MM.1S (cell line): ENCODE results near the gene SYTL2.

ENCODE experiments used
- DNase-seq: peaks from one replicate; pipeline ENCODE4 v3.0.0-alpha.2; 2015
- H2AFZ ChIP-seq: fragments of 300-600 bp; sonication (generic); 2 replicates; pipeline ENCODE4 v1.6.0; 2016; ENCODE audit warnings: antibody characterized with exemption, low read length
- H3F3A ChIP-seq: fragments of 300-600 bp; sonication (generic); 2 replicates; pipeline ENCODE4 v1.6.1; 2016; ENCODE audit warnings: mild to moderate bottlenecking, antibody characterized with exemption, low read length, moderate library complexity, mixed read lengths; ENCODE audit not compliant: insufficient read depth
- H3K27ac ChIP-seq: fragments of 300-600 bp; sonication (generic); 2 replicates; pipeline ENCODE4 v1.5.1; 2016; ENCODE audit warnings: mild to moderate bottlenecking, low read length
- H3K27me3 ChIP-seq: fragments of 300-600 bp; sonication (generic); replicated peaks from 2 replicates; pipeline ENCODE4 v1.6.0; 2016; ENCODE audit warnings: low read length; ENCODE audit not compliant: insufficient read depth
- H3K36me3 ChIP-seq: fragments of 300-600 bp; sonication (generic); replicated peaks from 2 replicates; pipeline ENCODE4 v1.6.1; 2016; ENCODE audit warnings: mild to moderate bottlenecking, low read length, mixed read lengths; ENCODE audit not compliant: insufficient read depth
- H3K4me1 ChIP-seq: fragments of 300-600 bp; sonication (generic); 2 replicates; pipeline ENCODE4 v1.6.1; 2016; ENCODE audit warnings: low read length, mixed read lengths
- H3K4me2 ChIP-seq: fragments of 300-600 bp; sonication (generic); 2 replicates; pipeline ENCODE4 v1.6.0; 2016; ENCODE audit warnings: low read depth, low read length
- H3K4me3 ChIP-seq: fragments of 300-600 bp; sonication (generic); 2 replicates; pipeline ENCODE4 v1.5.1; 2016; ENCODE audit warnings: low read length, mixed read lengths
- H3K79me2 ChIP-seq: fragments of 300-600 bp; sonication (generic); 2 replicates; pipeline ENCODE4 v1.6.1; 2016; ENCODE audit warnings: mixed run types, low read length, mixed read lengths
- H3K9ac ChIP-seq: fragments of 300-600 bp; sonication (generic); 2 replicates; pipeline ENCODE4 v1.6.1; 2016; ENCODE audit warnings: low read length, mixed read lengths
- H3K9me2 ChIP-seq: fragments of 300-600 bp; sonication (generic); replicated peaks from 2 replicates; pipeline ENCODE4 v1.6.1; 2016; ENCODE audit warnings: mild to moderate bottlenecking, low read length, mixed read lengths; ENCODE audit not compliant: insufficient read depth
- H3K9me3 ChIP-seq: fragments of 300-600 bp; sonication (generic); replicated peaks from 2 replicates; pipeline ENCODE4 v1.6.1; 2016; ENCODE audit warnings: mild to moderate bottlenecking, low read length, mixed read lengths; ENCODE audit not compliant: insufficient read depth
- H4K20me1 ChIP-seq: fragments of 300-600 bp; sonication (generic); 2 replicates; pipeline ENCODE4 v1.6.1; 2016; ENCODE audit warnings: mild to moderate bottlenecking, low read length, moderate library complexity, mixed read lengths; ENCODE audit not compliant: insufficient read depth
- EZH2 ChIP-seq: fragments of 300-600 bp; sonication (generic); optimal IDR thresholded peaks from 2 replicates; pipeline ENCODE3; 2017; ENCODE audit warnings: low read depth, mild to moderate bottlenecking, antibody characterized with exemption, low read length, mixed read lengths
- EZH2phosphoT487 ChIP-seq: fragments of 300-600 bp; sonication (generic); IDR thresholded peaks from 2 replicates; pipeline ENCODE4 v1.6.1; 2018; ENCODE audit warnings: antibody characterized with exemption, low read length
- TF ChIP-seq, protein P1 (sequence below): fragments of 300-600 bp; sonication (generic); IDR thresholded peaks from 2 replicates; pipeline ENCODE4 v1.5.1; 2016; ENCODE audit warnings: antibody characterized with exemption, low read length, mixed read lengths

SYTL2 gene

DNA sequence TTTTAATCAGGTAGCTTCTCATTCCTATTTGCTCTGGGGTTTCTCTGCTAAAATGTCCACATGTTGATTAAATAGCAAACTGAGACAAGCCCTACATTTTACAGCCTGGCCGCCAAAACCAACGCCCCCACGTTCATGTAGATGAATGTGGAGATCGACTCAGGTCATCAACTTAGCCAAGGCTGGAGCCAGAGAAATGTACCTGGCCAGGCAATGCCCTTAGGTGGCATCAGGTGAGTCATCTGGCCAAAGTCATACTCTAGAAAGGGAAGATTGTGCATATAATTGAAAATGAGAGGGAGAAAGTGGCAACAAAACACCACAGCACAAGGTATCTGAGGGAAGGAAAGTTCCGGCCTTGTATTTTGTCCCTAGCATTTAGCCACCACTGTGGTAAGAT, 87.9 kb downstream of the SYTL2 start:
- no peak for TF ChIP-seq EZH2phosphoT487
- TF ChIP-seq, protein P1, sequence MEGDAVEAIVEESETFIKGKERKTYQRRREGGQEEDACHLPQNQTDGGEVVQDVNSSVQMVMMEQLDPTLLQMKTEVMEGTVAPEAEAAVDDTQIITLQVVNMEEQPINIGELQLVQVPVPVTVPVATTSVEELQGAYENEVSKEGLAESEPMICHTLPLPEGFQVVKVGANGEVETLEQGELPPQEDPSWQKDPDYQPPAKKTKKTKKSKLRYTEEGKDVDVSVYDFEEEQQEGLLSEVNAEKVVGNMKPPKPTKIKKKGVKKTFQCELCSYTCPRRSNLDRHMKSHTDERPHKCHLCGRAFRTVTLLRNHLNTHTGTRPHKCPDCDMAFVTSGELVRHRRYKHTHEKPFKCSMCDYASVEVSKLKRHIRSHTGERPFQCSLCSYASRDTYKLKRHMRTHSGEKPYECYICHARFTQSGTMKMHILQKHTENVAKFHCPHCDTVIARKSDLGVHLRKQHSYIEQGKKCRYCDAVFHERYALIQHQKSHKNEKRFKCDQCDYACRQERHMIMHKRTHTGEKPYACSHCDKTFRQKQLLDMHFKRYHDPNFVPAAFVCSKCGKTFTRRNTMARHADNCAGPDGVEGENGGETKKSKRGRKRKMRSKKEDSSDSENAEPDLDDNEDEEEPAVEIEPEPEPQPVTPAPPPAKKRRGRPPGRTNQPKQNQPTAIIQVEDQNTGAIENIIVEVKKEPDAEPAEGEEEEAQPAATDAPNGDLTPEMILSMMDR = no peak
- TF ChIP-seq EZH2 = no peak
- no peaks in the 10 kb centered on the region for H3K9me3 ChIP-seq
- no peaks in the 10 kb centered on the region for H4K20me1 ChIP-seq
- H3K9ac ChIP-seq = no peak overlapping the region
- no peaks in the 10 kb centered on the region for H3K27me3 ChIP-seq
- no peaks in the 10 kb centered on the region for H3K9me2 ChIP-seq
- 0 out of 2 replicates have a peak, but pooled peaks cover 3% of the 10 kb centered on the region for H3K4me1 ChIP-seq
- no peaks in the 10 kb centered on the region for H3K36me3 ChIP-seq
- H3K4me3 ChIP-seq = no peak overlapping the region
- H3K4me2 ChIP-seq = no peak overlapping the region
- DNase-seq = no peak
- H3F3A ChIP-seq = no peaks in the 10 kb centered on the region
- no peak overlapping the region for H3K27ac ChIP-seq
- no peaks in the 10 kb centered on the region for H3K79me2 ChIP-seq
- no peak overlapping the region for H2AFZ ChIP-seq

DNA sequence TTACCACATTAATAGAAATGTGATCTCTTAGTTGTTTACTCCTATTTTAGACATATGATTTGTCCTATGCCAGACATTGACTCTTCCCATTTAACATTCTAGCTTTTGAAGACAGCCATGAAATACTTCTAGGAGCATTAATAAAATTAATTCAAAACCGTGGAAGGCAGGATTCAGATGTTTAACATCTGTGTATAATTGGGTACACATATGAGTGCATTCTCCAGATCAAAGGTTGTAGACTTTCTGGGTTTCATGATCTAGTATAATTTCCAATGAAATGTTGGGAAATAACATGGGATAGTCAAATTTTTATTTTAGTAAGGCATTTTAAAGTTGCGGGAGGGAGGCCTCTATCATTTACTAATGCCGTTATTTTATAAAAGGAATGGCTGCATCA, 89.8 kb downstream of the SYTL2 start:
- Histone ChIP-seq H3K4me3 (no peak overlapping the region), H3K27me3 (no peaks in the 10 kb centered on the region), H3K27ac (no peak overlapping the region), H3K4me2 (no peak overlapping the region), H3K4me1 (peaks cover 22% of the 10 kb centered on the region), H3K9me3 (no peaks in the 10 kb centered on the region), H4K20me1 (no peaks in the 10 kb centered on the region), H2AFZ (no peak overlapping the region), H3K36me3 (no peaks in the 10 kb centered on the region), H3K9ac (no peak overlapping the region), H3K79me2 (no peaks in the 10 kb centered on the region), H3F3A (peaks cover 9% of the 10 kb centered on the region; the same call in 1 of the 2 replicates), H3K9me2 (no peaks in the 10 kb centered on the region)
- DNase-seq = no peak
- TF ChIP-seq, protein P1 = no peak
- TF ChIP-seq EZH2phosphoT487 = no peak
- no peak for TF ChIP-seq EZH2

DNA sequence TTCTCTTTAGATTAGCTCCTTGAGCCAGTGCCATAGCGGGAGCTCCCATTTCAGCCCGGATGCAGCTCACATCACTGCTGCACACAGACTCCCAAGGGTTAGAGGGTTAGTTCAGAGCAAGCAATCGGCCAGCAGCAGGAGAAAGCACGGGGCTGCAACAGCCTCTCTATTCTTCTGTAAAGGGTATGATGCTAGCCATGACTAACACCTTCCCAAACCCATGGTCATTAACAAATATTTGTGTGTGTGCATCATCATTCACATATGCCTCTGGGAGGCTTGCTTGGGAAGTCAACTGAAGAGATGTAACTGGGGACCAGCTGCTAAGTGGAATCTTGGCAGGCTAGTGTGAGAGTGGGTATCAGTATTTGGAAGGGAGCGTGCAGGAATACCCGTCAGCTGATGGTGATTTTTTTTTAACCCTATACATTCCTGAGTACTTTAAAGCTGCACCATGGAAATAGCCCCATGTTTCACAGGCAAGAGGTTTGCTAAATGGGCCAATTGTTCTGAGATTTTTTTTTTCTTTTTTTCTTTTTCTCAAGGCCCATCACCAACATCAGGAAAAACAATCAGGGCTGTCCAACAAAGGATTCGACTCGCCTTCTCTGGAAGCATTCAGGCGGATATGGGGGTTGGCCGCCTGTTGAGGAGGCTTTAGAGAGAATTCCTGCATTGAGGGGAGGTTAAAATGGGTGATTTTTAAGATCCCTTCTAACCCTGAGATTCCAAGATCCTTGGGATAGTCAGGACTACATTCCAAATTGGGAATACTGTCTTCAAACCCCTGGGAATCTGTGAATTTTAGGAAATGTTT, 91.7 kb downstream of the SYTL2 start:
- Histone ChIP-seq H3K9ac (no peak overlapping the region), H3K4me2 (no peak overlapping the region), H2AFZ (no peak overlapping the region), H3K36me3 (no peaks in the 10 kb centered on the region), H3K4me1 (peaks cover 28% of the 10 kb centered on the region), H3K4me3 (no peak overlapping the region), H3K9me2 (no peaks in the 10 kb centered on the region), H3K27ac (no peak overlapping the region), H3K79me2 (no peaks in the 10 kb centered on the region), H3F3A (peaks cover 10% of the 10 kb centered on the region; the same call in 1 of the 2 replicates), H4K20me1 (no peaks in the 10 kb centered on the region), H3K9me3 (no peaks in the 10 kb centered on the region), H3K27me3 (no peaks in the 10 kb centered on the region)
- TF ChIP-seq EZH2 = no peak
- TF ChIP-seq, protein P1 = no peak
- TF ChIP-seq EZH2phosphoT487 = no peak
- DNase-seq = no peak
